Mononuclear cell (primary cell): ENCODE measurements around the gene NUDT17. TPM values are rescaled to one million over a fixed set of nuclear protein-coding genes. Genes with fewer than 3 reads are reported as not detected.
"Not testable (repeated sequence)": the region's sequence is repeated elsewhere in the genome, so short reads cannot be mapped to it uniquely, and the experiment has no call there.

Experiments used
- H3K27me3 ChIP-seq: 2 replicates; pipeline ENCODE4 v1.6.0; 2011; ENCODE audit warnings: low read length, control low read depth; ENCODE audit not compliant: insufficient read depth
- H3K4me1 ChIP-seq: 2 replicates; pipeline ENCODE4 v1.5.1; 2011; ENCODE audit warnings: mild to moderate bottlenecking, low read length, control low read depth; ENCODE audit not compliant: insufficient read depth
- H3K4me3 ChIP-seq: 2 replicates; pipeline ENCODE4 v1.5.1; 2011; ENCODE audit warnings: mild to moderate bottlenecking, low read length, moderate library complexity
- H3K9me3 ChIP-seq: 2 replicates; pipeline ENCODE4 v1.5.1; 2011; ENCODE audit warnings: low read depth, mild to moderate bottlenecking, control low read depth, low read length
- total RNA-seq: library from RNA; depleted of rRNA; stranded (reverse); fragments of >200 nt; gene quantifications from one replicate; pipeline ENCODE4 v1.2.3, GENCODE V29; 2012

NUDT17 gene
- total RNA-seq = 1.2 TPM

DNA sequence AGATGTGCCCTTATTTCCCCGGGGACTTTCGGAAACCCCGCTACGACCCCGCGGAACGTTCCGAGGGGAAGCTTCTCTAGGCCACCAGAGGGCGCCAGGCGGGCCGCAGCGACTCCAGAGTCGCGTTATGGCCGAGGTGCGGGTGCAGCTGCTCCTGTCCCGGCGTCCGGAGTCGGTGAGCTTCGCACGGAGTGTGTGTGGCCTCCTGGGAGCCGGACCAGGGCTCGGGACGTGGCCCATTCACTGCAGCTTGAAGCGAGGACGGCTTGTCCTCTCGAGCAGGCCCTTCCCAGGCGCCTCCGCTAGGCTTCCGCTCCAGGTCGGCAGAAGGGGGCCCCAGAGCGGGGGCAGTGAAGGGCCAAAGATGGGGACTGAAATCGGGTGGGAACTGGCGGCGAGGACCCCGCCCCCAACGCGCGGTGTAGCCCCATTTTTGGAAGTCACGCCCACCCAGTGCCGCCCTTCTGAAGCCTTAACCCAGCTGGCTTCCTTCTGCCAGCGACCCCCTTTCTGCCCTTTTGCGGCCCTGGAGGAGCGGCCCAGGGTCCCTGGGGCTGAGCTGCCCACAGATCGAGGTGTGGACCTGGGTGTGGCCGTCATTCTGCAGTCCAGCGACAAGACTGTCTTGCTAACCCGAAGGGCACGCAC, at the start of gene NUDT17:
NUDT17 (plus strand) TSS at position 117 of the 648 bp plus-strand sequence; CDS start at position 128, 11 bp downstream.
- Histone ChIP-seq H3K4me3 (peak within 1 kb of the TSS; percentile 58), H3K9me3 (no peaks in the 10 kb centered on the region), H3K4me1 (peaks cover 17% of the 10 kb centered on the region), H3K27me3 (no peaks in the 10 kb centered on the region)

GRCh38 chr1:145796753-145797152, 48.7 kb upstream of the NUDT17 start:
- H3K4me3 ChIP-seq = no peak overlapping the region

DNA sequence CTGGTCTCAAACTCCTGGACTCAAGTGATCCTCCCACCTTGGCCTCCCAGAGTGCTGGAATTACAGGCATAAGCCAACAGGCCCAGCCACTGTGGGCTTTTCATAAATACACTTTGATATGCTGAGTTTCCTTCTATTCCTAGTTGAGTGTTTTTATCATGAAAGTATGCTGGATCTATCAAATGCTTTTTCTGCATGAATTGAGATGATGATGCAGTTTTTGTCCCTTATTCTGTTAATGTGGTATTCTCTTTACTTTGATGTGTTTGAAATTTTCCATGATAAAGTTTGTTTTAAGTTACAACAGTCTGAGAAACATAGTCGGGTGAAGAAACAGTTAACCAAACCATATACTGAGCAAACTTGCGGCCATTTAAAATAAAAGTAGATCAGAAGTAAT, 45.6 kb upstream of the NUDT17 start:
- Histone ChIP-seq H3K9me3 (peaks cover 30% of the 10 kb centered on the region), H3K27me3 (no peaks in the 10 kb centered on the region), H3K4me3 (no peak overlapping the region), H3K4me1 (no peaks in the 10 kb centered on the region)

More at GRCh38 chr1:145796753-145797152, 48.7 kb upstream of the NUDT17 start:
- no peaks in the 10 kb centered on the region for H3K27me3 ChIP-seq
- H3K4me1 ChIP-seq = no peaks in the 10 kb centered on the region
- H3K9me3 ChIP-seq = peaks cover 30% of the 10 kb centered on the region

DNA sequence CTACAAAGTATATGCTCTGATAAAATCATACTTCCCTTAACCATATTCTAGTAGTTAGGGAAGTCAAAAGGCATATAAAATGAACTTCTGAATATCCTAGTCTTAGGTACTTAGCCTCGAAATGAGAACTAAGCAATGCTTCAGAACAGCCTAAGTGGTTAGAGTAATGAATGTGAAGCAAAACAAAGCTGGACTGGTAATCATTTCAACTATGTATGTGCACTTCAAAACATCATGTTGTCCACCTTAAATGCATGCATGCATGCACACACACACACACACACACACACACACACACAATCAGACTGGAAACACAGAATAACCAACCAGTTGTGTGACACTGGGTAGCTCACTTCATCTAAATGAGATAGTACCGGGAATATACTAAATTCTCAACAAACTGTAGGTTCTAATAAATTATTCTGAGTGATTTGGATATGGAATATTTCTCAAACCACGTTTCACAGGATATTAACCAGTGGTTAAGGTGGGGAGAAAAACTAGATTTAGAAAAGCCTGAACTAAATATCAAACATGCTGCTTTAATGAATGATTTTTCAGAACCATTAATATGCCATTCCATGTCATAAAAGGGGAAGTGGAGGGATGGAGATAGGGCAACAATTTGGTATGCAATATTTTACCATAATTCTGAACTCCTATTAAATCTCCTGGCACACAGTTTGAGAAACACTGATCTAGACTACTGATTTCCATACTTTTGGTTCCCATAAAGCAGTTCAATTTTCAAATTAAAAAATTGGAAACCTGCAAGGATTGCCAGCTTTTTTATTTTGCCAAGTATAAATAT, 41.0 kb upstream of the NUDT17 start:
- H3K4me1 ChIP-seq = no peaks in the 10 kb centered on the region
- H3K9me3 ChIP-seq = no peaks in the 10 kb centered on the region
- no peak overlapping the region for H3K4me3 ChIP-seq
- no peaks in the 10 kb centered on the region for H3K27me3 ChIP-seq

- Histone ChIP-seq H3K27me3 (no peaks in the 10 kb centered on the region), H3K4me1 (no peaks in the 10 kb centered on the region), H3K4me3 (no peak overlapping the region), H3K9me3 (no peaks in the 10 kb centered on the region)
These were observed 40.4 kb upstream of the NUDT17 start for GRCh38 chr1:145805057-145805456.

GRCh38 chr1:145806408-145806807, 39.0 kb upstream of the NUDT17 start:
- Histone ChIP-seq H3K4me3 (no peak overlapping the region), H3K4me1 (no peaks in the 10 kb centered on the region), H3K27me3 (no peaks in the 10 kb centered on the region), H3K9me3 (no peaks in the 10 kb centered on the region)

GRCh38 chr1:145806844-145807243, 38.6 kb upstream of the NUDT17 start:
- Histone ChIP-seq H3K9me3 (no peaks in the 10 kb centered on the region), H3K4me3 (no peak overlapping the region), H3K27me3 (no peaks in the 10 kb centered on the region), H3K4me1 (no peaks in the 10 kb centered on the region)

GRCh38 chr1:145812977-145813810, 32.2 kb upstream of the NUDT17 start:
- not testable (repeated sequence) for H3K9me3 ChIP-seq, H3K27me3 ChIP-seq, H3K4me1 ChIP-seq, H3K4me3 ChIP-seq

DNA sequence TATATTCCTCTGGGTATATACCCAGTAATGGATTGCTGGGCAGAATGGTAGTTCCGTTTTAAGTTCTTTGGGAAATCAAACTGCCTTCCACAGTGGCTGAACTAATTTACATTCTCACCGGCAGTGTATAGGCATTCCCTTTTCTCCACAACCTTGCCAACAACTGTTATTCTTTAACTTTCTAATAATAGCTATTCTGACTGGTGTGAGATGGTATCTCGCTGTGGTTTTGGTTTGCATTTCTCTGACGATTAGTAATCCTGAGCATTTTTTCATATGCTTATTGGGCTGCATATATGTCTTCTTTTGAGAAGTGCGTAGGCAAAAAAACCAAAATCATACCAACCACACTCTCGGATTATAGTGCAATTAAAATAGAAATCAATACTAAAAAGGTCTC, 27.3 kb upstream of the NUDT17 start:
- H3K4me3 ChIP-seq, H3K27me3 ChIP-seq, H3K4me1 ChIP-seq, H3K9me3 ChIP-seq: not testable (repeated sequence)

- H3K4me1 ChIP-seq = peaks cover 13% of the 10 kb centered on the region
- H3K27me3 ChIP-seq, H3K4me3 ChIP-seq: not testable (repeated sequence)
These were observed 22.6 kb upstream of the NUDT17 start for GRCh38 chr1:145822779-145823331.

GRCh38 chr1:145823565-145824498, 21.6 kb upstream of the NUDT17 start, which contains the start of the genes POLR3C and RNF115:
TSS of gene POLR3C (plus strand) at chr1:145824200. CDS start at chr1:145825777, 1,577 bp downstream.
TSS of gene RNF115 (minus strand) at chr1:145824095. CDS start at chr1:145823873, 222 bp downstream.
- Histone ChIP-seq H3K4me3 (peak within 1 kb of the TSS; percentile 97), H3K4me1 (peaks cover 13% of the 10 kb centered on the region), H3K27me3 (no peaks in the 10 kb centered on the region), H3K9me3 (no peaks in the 10 kb centered on the region)

More at GRCh38 chr1:145822779-145823331, 22.6 kb upstream of the NUDT17 start:
- not testable (repeated sequence) for H3K9me3 ChIP-seq

- H3K4me3 ChIP-seq = peak overlapping the region; percentile 97
- no peaks in the 10 kb centered on the region for H3K27me3 ChIP-seq
- no peaks in the 10 kb centered on the region for H3K9me3 ChIP-seq
- peaks cover 13% of the 10 kb centered on the region for H3K4me1 ChIP-seq
These were observed 21.0 kb upstream of the NUDT17 start for GRCh38 chr1:145824499-145824842.

GRCh38 chr1:145826030-145826429, 19.4 kb upstream of the NUDT17 start:
- Histone ChIP-seq H3K4me3 (no peak overlapping the region), H3K27me3 (no peaks in the 10 kb centered on the region), H3K9me3 (no peaks in the 10 kb centered on the region), H3K4me1 (peaks cover 13% of the 10 kb centered on the region)

GRCh38 chr1:145827966-145828365, 17.5 kb upstream of the NUDT17 start:
- peaks cover 13% of the 10 kb centered on the region for H3K4me1 ChIP-seq

More at GRCh38 chr1:145827966-145828365, 17.5 kb upstream of the NUDT17 start:
- Histone ChIP-seq H3K9me3 (no peaks in the 10 kb centered on the region), H3K4me3 (no peak overlapping the region), H3K27me3 (no peaks in the 10 kb centered on the region)
